ENCODE measurements around the gene C5. TPM values are rescaled to one million over a fixed set of nuclear protein-coding genes. Genes with fewer than 3 reads are reported as not detected.

The C5 gene
- total RNA-seq, 1 experiment from 2014 or later: 0.57 TPM

DNA sequence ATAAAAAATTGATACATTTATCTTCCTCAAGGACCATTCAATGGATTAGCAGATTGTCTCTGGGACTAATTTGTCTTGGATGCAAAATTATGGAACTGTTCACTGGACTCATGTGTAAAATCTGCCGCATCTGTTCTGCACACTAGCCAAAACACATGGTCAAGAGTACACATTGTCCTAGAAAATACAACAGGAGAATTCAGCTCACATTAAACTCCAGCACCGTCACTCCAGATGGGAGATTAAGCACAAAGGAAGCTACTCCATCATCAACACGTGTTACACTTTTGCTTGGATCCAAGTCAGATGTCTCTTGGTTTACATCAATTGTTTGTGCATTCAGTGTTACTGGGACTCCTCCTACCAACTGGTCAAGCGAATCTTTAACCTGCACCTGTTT is 28.8 kb downstream of the C5 start:
- no peak overlapping the region for H3K4me3 Mint-ChIP-seq
- H3K27ac Mint-ChIP-seq: no peak overlapping the region
- no peaks in the 10 kb centered on the region for H3K27me3 Mint-ChIP-seq (ENCODE audit: low read depth)
- ChIA-PET CTCF (interaction anchor here (1.1 to 2.3 kb wide), 2 partner anchors 34 to 35 kb away, joined by 4 to 7 read pairs; no protein-coding TSS in a partner anchor), POLR2A (no interaction called here)
- no peak for DNase-seq (ENCODE audit: low spot score)
- TF ChIP-seq NFYB (CRISPR knock-in tag; conservative IDR thresholded peaks at IDR 0.05; ENCODE audit: low read depth) (no peak), ZNF138 (CRISPR knock-in tag; conservative IDR thresholded peaks at IDR 0.05) (no peak), KAT7 (CRISPR knock-in tag; IDR thresholded peaks at IDR 0.05; ENCODE audit: borderline replicate concordance) (no peak), ZNF416 (CRISPR knock-in tag; IDR thresholded peaks at IDR 0.05) (no peak), SMAD4 (CRISPR knock-in tag; IDR thresholded peaks at IDR 0.05) (no peak), ZNF671 (CRISPR knock-in tag; IDR thresholded peaks at IDR 0.05) (no peak), CREM (CRISPR knock-in tag; IDR thresholded peaks at IDR 0.05) (no peak), TP53 (CRISPR knock-in tag; IDR thresholded peaks at IDR 0.05) (no peak), RORB (CRISPR knock-in tag; IDR thresholded peaks at IDR 0.05) (no peak), ZNF317 (CRISPR knock-in tag; IDR thresholded peaks at IDR 0.05; ENCODE audit: borderline replicate concordance, low read depth) (no peak), FOXK1 (CRISPR knock-in tag; IDR thresholded peaks at IDR 0.05) (no peak), MYBL2 (CRISPR knock-in tag; IDR thresholded peaks at IDR 0.05) (no peak)
- TF ChIP-seq, protein P1, sequence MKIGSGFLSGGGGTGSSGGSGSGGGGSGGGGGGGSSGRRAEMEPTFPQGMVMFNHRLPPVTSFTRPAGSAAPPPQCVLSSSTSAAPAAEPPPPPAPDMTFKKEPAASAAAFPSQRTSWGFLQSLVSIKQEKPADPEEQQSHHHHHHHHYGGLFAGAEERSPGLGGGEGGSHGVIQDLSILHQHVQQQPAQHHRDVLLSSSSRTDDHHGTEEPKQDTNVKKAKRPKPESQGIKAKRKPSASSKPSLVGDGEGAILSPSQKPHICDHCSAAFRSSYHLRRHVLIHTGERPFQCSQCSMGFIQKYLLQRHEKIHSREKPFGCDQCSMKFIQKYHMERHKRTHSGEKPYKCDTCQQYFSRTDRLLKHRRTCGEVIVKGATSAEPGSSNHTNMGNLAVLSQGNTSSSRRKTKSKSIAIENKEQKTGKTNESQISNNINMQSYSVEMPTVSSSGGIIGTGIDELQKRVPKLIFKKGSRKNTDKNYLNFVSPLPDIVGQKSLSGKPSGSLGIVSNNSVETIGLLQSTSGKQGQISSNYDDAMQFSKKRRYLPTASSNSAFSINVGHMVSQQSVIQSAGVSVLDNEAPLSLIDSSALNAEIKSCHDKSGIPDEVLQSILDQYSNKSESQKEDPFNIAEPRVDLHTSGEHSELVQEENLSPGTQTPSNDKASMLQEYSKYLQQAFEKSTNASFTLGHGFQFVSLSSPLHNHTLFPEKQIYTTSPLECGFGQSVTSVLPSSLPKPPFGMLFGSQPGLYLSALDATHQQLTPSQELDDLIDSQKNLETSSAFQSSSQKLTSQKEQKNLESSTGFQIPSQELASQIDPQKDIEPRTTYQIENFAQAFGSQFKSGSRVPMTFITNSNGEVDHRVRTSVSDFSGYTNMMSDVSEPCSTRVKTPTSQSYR (CRISPR knock-in tag; IDR thresholded peaks at IDR 0.05): no peak
- TF ChIP-seq, protein P2, sequence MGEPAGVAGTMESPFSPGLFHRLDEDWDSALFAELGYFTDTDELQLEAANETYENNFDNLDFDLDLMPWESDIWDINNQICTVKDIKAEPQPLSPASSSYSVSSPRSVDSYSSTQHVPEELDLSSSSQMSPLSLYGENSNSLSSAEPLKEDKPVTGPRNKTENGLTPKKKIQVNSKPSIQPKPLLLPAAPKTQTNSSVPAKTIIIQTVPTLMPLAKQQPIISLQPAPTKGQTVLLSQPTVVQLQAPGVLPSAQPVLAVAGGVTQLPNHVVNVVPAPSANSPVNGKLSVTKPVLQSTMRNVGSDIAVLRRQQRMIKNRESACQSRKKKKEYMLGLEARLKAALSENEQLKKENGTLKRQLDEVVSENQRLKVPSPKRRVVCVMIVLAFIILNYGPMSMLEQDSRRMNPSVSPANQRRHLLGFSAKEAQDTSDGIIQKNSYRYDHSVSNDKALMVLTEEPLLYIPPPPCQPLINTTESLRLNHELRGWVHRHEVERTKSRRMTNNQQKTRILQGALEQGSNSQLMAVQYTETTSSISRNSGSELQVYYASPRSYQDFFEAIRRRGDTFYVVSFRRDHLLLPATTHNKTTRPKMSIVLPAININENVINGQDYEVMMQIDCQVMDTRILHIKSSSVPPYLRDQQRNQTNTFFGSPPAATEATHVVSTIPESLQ (CRISPR knock-in tag; IDR thresholded peaks at IDR 0.05): no peak
- TF ChIP-seq, protein P3, sequence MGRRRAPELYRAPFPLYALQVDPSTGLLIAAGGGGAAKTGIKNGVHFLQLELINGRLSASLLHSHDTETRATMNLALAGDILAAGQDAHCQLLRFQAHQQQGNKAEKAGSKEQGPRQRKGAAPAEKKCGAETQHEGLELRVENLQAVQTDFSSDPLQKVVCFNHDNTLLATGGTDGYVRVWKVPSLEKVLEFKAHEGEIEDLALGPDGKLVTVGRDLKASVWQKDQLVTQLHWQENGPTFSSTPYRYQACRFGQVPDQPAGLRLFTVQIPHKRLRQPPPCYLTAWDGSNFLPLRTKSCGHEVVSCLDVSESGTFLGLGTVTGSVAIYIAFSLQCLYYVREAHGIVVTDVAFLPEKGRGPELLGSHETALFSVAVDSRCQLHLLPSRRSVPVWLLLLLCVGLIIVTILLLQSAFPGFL (CRISPR knock-in tag; IDR thresholded peaks at IDR 0.05; ENCODE audit: borderline replicate concordance): no peak
- TF ChIP-seq, protein P4, sequence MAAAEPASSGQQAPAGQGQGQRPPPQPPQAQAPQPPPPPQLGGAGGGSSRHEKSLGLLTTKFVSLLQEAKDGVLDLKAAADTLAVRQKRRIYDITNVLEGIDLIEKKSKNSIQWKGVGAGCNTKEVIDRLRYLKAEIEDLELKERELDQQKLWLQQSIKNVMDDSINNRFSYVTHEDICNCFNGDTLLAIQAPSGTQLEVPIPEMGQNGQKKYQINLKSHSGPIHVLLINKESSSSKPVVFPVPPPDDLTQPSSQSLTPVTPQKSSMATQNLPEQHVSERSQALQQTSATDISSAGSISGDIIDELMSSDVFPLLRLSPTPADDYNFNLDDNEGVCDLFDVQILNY (CRISPR knock-in tag; IDR thresholded peaks at IDR 0.05): no peak
- TF ChIP-seq, protein P5, sequence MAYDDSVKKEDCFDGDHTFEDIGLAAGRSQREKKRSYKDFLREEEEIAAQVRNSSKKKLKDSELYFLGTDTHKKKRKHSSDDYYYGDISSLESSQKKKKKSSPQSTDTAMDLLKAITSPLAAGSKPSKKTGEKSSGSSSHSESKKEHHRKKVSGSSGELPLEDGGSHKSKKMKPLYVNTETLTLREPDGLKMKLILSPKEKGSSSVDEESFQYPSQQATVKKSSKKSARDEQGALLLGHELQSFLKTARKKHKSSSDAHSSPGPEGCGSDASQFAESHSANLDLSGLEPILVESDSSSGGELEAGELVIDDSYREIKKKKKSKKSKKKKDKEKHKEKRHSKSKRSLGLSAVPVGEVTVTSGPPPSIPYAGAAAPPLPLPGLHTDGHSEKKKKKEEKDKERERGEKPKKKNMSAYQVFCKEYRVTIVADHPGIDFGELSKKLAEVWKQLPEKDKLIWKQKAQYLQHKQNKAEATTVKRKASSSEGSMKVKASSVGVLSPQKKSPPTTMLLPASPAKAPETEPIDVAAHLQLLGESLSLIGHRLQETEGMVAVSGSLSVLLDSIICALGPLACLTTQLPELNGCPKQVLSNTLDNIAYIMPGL (CRISPR knock-in tag; IDR thresholded peaks at IDR 0.05): no peak
- TF ChIP-seq, protein P6, sequence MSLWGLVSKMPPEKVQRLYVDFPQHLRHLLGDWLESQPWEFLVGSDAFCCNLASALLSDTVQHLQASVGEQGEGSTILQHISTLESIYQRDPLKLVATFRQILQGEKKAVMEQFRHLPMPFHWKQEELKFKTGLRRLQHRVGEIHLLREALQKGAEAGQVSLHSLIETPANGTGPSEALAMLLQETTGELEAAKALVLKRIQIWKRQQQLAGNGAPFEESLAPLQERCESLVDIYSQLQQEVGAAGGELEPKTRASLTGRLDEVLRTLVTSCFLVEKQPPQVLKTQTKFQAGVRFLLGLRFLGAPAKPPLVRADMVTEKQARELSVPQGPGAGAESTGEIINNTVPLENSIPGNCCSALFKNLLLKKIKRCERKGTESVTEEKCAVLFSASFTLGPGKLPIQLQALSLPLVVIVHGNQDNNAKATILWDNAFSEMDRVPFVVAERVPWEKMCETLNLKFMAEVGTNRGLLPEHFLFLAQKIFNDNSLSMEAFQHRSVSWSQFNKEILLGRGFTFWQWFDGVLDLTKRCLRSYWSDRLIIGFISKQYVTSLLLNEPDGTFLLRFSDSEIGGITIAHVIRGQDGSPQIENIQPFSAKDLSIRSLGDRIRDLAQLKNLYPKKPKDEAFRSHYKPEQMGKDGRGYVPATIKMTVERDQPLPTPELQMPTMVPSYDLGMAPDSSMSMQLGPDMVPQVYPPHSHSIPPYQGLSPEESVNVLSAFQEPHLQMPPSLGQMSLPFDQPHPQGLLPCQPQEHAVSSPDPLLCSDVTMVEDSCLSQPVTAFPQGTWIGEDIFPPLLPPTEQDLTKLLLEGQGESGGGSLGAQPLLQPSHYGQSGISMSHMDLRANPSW (CRISPR knock-in tag; conservative IDR thresholded peaks at IDR 0.05; ENCODE audit: low read depth): no peak
- ATAC-seq: no peak
- H3K9me3 Mint-ChIP-seq: 0 out of 2 replicates have a peak, but pooled peaks cover 3% of the 10 kb centered on the region
- H3K4me1 Mint-ChIP-seq: peaks cover 6% of the 10 kb centered on the region; the same call in 1 of the 2 replicates
- H3K36me3 Mint-ChIP-seq: no peaks in the 10 kb centered on the region

Measured in WTC11 (cell line).